H9 (cell line): Measurements from ENCODE around the gene PTPRC. TPM values are rescaled to one million over a fixed set of nuclear protein-coding genes. Genes with fewer than 3 reads are reported as not detected.

Source experiments
- DNase-seq: peaks from one replicate; pipeline ENCODE4 v3.0.0-alpha.2; 2017
- H2AFZ ChIP-seq: one replicate; pipeline ENCODE4 v1.6.1; 2013; ENCODE audit warnings: mild to moderate bottlenecking, low read length, control low read depth, moderate library complexity
- H2AK5ac ChIP-seq: 2 replicates; pipeline ENCODE4 v1.6.1; 2013; ENCODE audit warnings: low read length, control low read depth, mixed read lengths; ENCODE audit not compliant: insufficient read length
- H2BK120ac ChIP-seq: one replicate; pipeline ENCODE4 v1.6.1; 2013; ENCODE audit warnings: low read depth, mild to moderate bottlenecking, low read length, control low read depth, inconsistent platforms; ENCODE audit not compliant: poor library complexity, severe bottlenecking
- H2BK12ac ChIP-seq: 2 replicates; pipeline ENCODE4 v1.6.1; 2013; ENCODE audit warnings: low read length, control low read depth, mixed read lengths, low read depth; ENCODE audit not compliant: insufficient read length
- H2BK15ac ChIP-seq: 2 replicates; pipeline ENCODE4 v1.6.1; 2013; ENCODE audit warnings: low read depth, low read length, control low read depth
- H2BK20ac ChIP-seq: one replicate; pipeline ENCODE4 v1.6.1; 2013; ENCODE audit warnings: low read depth, mild to moderate bottlenecking, low read length, control low read depth, inconsistent platforms; ENCODE audit not compliant: poor library complexity, severe bottlenecking
- H2BK5ac ChIP-seq: 2 replicates; pipeline ENCODE4 v1.6.1; 2013; ENCODE audit warnings: low read length, control low read depth, mixed read lengths; ENCODE audit not compliant: insufficient read length
- H3K14ac ChIP-seq: 2 replicates; pipeline ENCODE4 v1.6.1; 2013; ENCODE audit warnings: low read length, control low read depth; ENCODE audit not compliant: insufficient read depth
- H3K18ac ChIP-seq: 2 replicates; pipeline ENCODE4 v1.6.1; 2013; ENCODE audit warnings: low read depth, mild to moderate bottlenecking, mixed read lengths, low read length, control low read depth; ENCODE audit not compliant: insufficient read length
- H3K23ac ChIP-seq: 2 replicates; pipeline ENCODE4 v1.6.1; 2013; ENCODE audit warnings: low read length, control low read depth, mixed read lengths, low read depth; ENCODE audit not compliant: insufficient read length
- H3K23me2 ChIP-seq: 2 replicates; pipeline ENCODE4 v1.6.1; 2013; ENCODE audit warnings: low read depth, mild to moderate bottlenecking, mixed read lengths, low read length, control low read depth; ENCODE audit not compliant: insufficient read length, poor library complexity, severe bottlenecking
- H3K27ac ChIP-seq: 2 replicates; pipeline ENCODE4 v1.5.1; 2013; ENCODE audit warnings: low read length, control low read depth, mixed read lengths, low read depth; ENCODE audit not compliant: insufficient read length
- H3K27me3 ChIP-seq: 2 replicates; pipeline ENCODE4 v1.6.1; 2013; ENCODE audit warnings: low read length, control low read depth, inconsistent platforms; ENCODE audit not compliant: insufficient read depth
- H3K4ac ChIP-seq: 2 replicates; pipeline ENCODE4 v1.6.1; 2013; ENCODE audit warnings: low read depth, mild to moderate bottlenecking, control low read depth, inconsistent platforms, low read length, moderate library complexity
- H3K4me1 ChIP-seq: 2 replicates; pipeline ENCODE4 v1.6.1; 2013; ENCODE audit warnings: low read length, control low read depth, inconsistent platforms; ENCODE audit not compliant: insufficient read depth
- H3K4me2 ChIP-seq: 2 replicates; pipeline ENCODE4 v1.6.1; 2013; ENCODE audit warnings: low read length, control low read depth, mixed read lengths; ENCODE audit not compliant: insufficient read length, insufficient read depth
- H3K56ac ChIP-seq: 2 replicates; pipeline ENCODE4 v1.6.1; 2013; ENCODE audit warnings: low read depth, mild to moderate bottlenecking, mixed read lengths, low read length, control low read depth; ENCODE audit not compliant: insufficient read length
- H3K79me1 ChIP-seq: 2 replicates; pipeline ENCODE4 v1.6.1; 2013; ENCODE audit warnings: low read depth, mild to moderate bottlenecking, moderate library complexity, low read length, control low read depth, inconsistent platforms; ENCODE audit not compliant: insufficient read depth, poor library complexity, severe bottlenecking
- H3K79me2 ChIP-seq: 2 replicates; pipeline ENCODE4 v1.6.1; 2013; ENCODE audit warnings: low read length, control low read depth, inconsistent platforms; ENCODE audit not compliant: insufficient read depth
- H3K9ac ChIP-seq: 2 replicates; pipeline ENCODE4 v1.6.1; 2013; ENCODE audit warnings: low read length, control low read depth, mixed read lengths; ENCODE audit not compliant: insufficient read length; ENCODE audit errors: extremely low read depth
- H3K9me3 ChIP-seq: one replicate; pipeline ENCODE4 v1.6.1; 2013; ENCODE audit warnings: low read depth, low read length, inconsistent platforms; ENCODE audit not compliant: control insufficient read depth
- H3T11ph ChIP-seq: one replicate; pipeline ENCODE4 v1.6.1; 2013; ENCODE audit warnings: mild to moderate bottlenecking, low read length, control low read depth, inconsistent platforms
- H4K20me1 ChIP-seq: one replicate; pipeline ENCODE4 v1.6.1; 2013; ENCODE audit not compliant: control insufficient read depth, insufficient read length, insufficient read depth
- H4K5ac ChIP-seq: 2 replicates; pipeline ENCODE4 v1.6.1; 2013; ENCODE audit warnings: low read depth, mild to moderate bottlenecking, mixed read lengths, low read length, control low read depth; ENCODE audit not compliant: insufficient read length
- H4K8ac ChIP-seq: replicated peaks from 2 replicates; pipeline ENCODE4 v1.6.1; 2013; ENCODE audit warnings: low read length, control low read depth, mixed read lengths, low read depth; ENCODE audit not compliant: insufficient read length
- H4K91ac ChIP-seq: 2 replicates; pipeline ENCODE4 v1.6.1; 2013; ENCODE audit warnings: low read depth, mild to moderate bottlenecking, moderate library complexity, mixed read lengths, low read length, control low read depth; ENCODE audit not compliant: insufficient read length
- H3K27ac Mint-ChIP-seq, 3 experiments: 2 replicates in 2 of 3; 3 replicates in 1 of 3; pipeline ENCODE4 v1.8.0; 2020 to 2021; ENCODE audit warnings: mixed read lengths in 3 of 3, mild to moderate bottlenecking in 1 of 3, moderate library complexity in 1 of 3
- H3K27me3 Mint-ChIP-seq: 2 replicates; pipeline ENCODE4 v1.8.0; 2021; ENCODE audit warnings: low read depth, mild to moderate bottlenecking, moderate library complexity, mixed read lengths
- H3K36me3 Mint-ChIP-seq, 3 experiments: 2 replicates in 2 of 3; 3 replicates in 1 of 3; pipeline ENCODE4 v1.8.0; 2020 to 2021; ENCODE audit warnings: low read depth in 3 of 3, mixed read lengths in 3 of 3; ENCODE audit not compliant: insufficient read depth in 1 of 3
- H3K4me1 Mint-ChIP-seq, 2 experiments: 2 replicates each; pipeline ENCODE4 v1.8.0; 2020; ENCODE audit warnings: mixed read lengths in 2 of 2
- H3K4me3 Mint-ChIP-seq, 2 experiments: 2 replicates in 1 of 2; 3 replicates in 1 of 2; pipeline ENCODE4 v1.8.0; 2020 to 2021; ENCODE audit warnings: mild to moderate bottlenecking in 2 of 2, mixed read lengths in 2 of 2, moderate library complexity in 1 of 2
- H3K9me3 Mint-ChIP-seq, 2 experiments: 2 replicates in 1 of 2; 3 replicates in 1 of 2; pipeline ENCODE4 v1.8.0; 2020; ENCODE audit warnings: mild to moderate bottlenecking in 2 of 2, mixed read lengths in 2 of 2, moderate library complexity in 1 of 2
- WGBS: extraction: QIAGEN DNeasy Blood & Tissue Kit; methylation state at CpG from one replicate; pipeline ENCODE4 v1.1.7; 2013; ENCODE audit warnings: missing lambda C conversion rate, low lambda C conversion rate, mixed read lengths; ENCODE audit not compliant: insufficient read length; ENCODE audit errors: extremely low coverage; 5-methylcytosine and 5-hydroxymethylcytosine counted together
- total RNA-seq: library from RNA; stranded (reverse); gene quantifications from 2 replicates; pipeline ENCODE4 v1.2.1, GENCODE V29; 2021
- TF ChIP-seq, protein P1 (sequence below): fragments of 200-600 bp; sonication (generic); conservative IDR thresholded peaks from 3 replicates; pipeline ENCODE4 v1.8.0; 2021; ENCODE audit warnings: antibody characterized with exemption, mild to moderate bottlenecking

Gene PTPRC
- total RNA-seq, 1 experiment from 2014 or later = not detected

GRCh38 chr1:198623752-198624647, 14.8 kb upstream of the PTPRC start:
- Histone ChIP-seq H3K79me2 (no peaks in the 10 kb centered on the region), H3K56ac (no peak overlapping the region), H2BK5ac (no peak overlapping the region), H2AK5ac (no peak overlapping the region), H3K23me2 (no peaks in the 10 kb centered on the region), H3K9me3 (no peaks in the 10 kb centered on the region), H2AFZ (no peak overlapping the region), H3K79me1 (no peaks in the 10 kb centered on the region), H3K27ac (no peak overlapping the region), H2BK15ac (no peak overlapping the region), H3K14ac (no peak overlapping the region), H4K5ac (no peak overlapping the region), H3K4me1 (no peaks in the 10 kb centered on the region), H3K27me3 (no peaks in the 10 kb centered on the region), H4K8ac (no peak overlapping the region), H2BK20ac (no peak overlapping the region), H3K18ac (no peak overlapping the region), H3T11ph (no peak overlapping the region), H4K20me1 (no peaks in the 10 kb centered on the region), H3K23ac (no peak overlapping the region), H3K4me2 (no peak overlapping the region), H3K9ac (no peak overlapping the region), H3K4ac (no peak overlapping the region), H2BK12ac (no peak overlapping the region), H2BK120ac (no peak overlapping the region), H4K91ac (no peak overlapping the region)
- DNase-seq = no peak
- Mint-ChIP-seq H3K27ac (no peak overlapping the region; a peak in 1 of 7 replicates), H3K36me3 (no peaks in the 10 kb centered on the region), H3K4me1 (peaks cover 3 to 11% of the 10 kb centered on the region in 2 experiments; a peak in 3 of 4 replicates), H3K9me3 (no peaks in the 10 kb centered on the region), H3K4me3 (no peak overlapping the region), H3K27me3 (no peaks in the 10 kb centered on the region)
- no CpG with 5 or more reads among the region's 4 CpGs for WGBS
- TF ChIP-seq, protein P1, sequence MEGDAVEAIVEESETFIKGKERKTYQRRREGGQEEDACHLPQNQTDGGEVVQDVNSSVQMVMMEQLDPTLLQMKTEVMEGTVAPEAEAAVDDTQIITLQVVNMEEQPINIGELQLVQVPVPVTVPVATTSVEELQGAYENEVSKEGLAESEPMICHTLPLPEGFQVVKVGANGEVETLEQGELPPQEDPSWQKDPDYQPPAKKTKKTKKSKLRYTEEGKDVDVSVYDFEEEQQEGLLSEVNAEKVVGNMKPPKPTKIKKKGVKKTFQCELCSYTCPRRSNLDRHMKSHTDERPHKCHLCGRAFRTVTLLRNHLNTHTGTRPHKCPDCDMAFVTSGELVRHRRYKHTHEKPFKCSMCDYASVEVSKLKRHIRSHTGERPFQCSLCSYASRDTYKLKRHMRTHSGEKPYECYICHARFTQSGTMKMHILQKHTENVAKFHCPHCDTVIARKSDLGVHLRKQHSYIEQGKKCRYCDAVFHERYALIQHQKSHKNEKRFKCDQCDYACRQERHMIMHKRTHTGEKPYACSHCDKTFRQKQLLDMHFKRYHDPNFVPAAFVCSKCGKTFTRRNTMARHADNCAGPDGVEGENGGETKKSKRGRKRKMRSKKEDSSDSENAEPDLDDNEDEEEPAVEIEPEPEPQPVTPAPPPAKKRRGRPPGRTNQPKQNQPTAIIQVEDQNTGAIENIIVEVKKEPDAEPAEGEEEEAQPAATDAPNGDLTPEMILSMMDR = no peak
